ENCODE measurements around the gene SPATA18. TPM values are rescaled to one million over a fixed set of nuclear protein-coding genes. Genes with fewer than 3 reads are reported as not detected.

SPATA18 gene
- total RNA-seq, 4 donors from 2014 or later: 1.9 to 4.2 (median 2.3) TPM

- ATAC-seq (ENCODE audit: low FRiP score) (no peak), DNase-seq (ENCODE audit: low spot score) (no peak)
- no peak for TF ChIP-seq CTCF (IDR thresholded peaks at IDR 0.05)
Observed at GRCh38 chr4:52093466-52093865, 42.4 kb downstream of the SPATA18 start.

- ATAC-seq (ENCODE audit: low FRiP score) (no peak), DNase-seq (ENCODE audit: low spot score) (no peak)
- TF ChIP-seq CTCF (IDR thresholded peaks at IDR 0.05): no peak
Observed at GRCh38 chr4:52094376-52095145, 43.5 kb downstream of the SPATA18 start.

GRCh38 chr4:52095374-52095773 is 44.3 kb downstream of the SPATA18 start:
- ATAC-seq (ENCODE audit: low FRiP score): peak; percentile 22
- no peak for TF ChIP-seq CTCF (IDR thresholded peaks at IDR 0.05)

GRCh38 chr4:52096048-52096447 is 44.9 kb downstream of the SPATA18 start:
- ATAC-seq (ENCODE audit: low FRiP score) (peak; percentile 83), DNase-seq (ENCODE audit: low spot score) (no peak)
- TF ChIP-seq CTCF (IDR thresholded peaks at IDR 0.05): no peak

More at GRCh38 chr4:52095374-52095773, 44.3 kb downstream of the SPATA18 start:
- DNase-seq (ENCODE audit: low spot score): no peak

GRCh38 chr4:52098618-52099017 is 47.5 kb downstream of the SPATA18 start:
- DNase-seq (ENCODE audit: low spot score): no peak

GRCh38 chr4:52099860-52100461 is 48.9 kb downstream of the SPATA18 start:
- DNase-seq (ENCODE audit: low spot score) (no peak), ATAC-seq (ENCODE audit: low FRiP score) (no peak)
- no peak for TF ChIP-seq CTCF (IDR thresholded peaks at IDR 0.05)

More at GRCh38 chr4:52098618-52099017, 47.5 kb downstream of the SPATA18 start:
- TF ChIP-seq CTCF (IDR thresholded peaks at IDR 0.05): no peak
- ATAC-seq (ENCODE audit: low FRiP score): no peak

- TF ChIP-seq CTCF (IDR thresholded peaks at IDR 0.05): no peak
- DNase-seq (ENCODE audit: low spot score): no peak
- ATAC-seq (ENCODE audit: low FRiP score): no peak
Observed at GRCh38 chr4:52102587-52102986, 51.5 kb downstream of the SPATA18 start.
